ENCODE data around the gene CLMN. TPM values are rescaled to one million over a fixed set of nuclear protein-coding genes. Genes with fewer than 3 reads are reported as not detected.

CLMN gene
- total RNA-seq, 3 donors from 2014 or later (not counting 1 experiment from before 2014, with no cell fraction given), result 0.80 to 2.0 (median 1.8) TPM

DNA sequence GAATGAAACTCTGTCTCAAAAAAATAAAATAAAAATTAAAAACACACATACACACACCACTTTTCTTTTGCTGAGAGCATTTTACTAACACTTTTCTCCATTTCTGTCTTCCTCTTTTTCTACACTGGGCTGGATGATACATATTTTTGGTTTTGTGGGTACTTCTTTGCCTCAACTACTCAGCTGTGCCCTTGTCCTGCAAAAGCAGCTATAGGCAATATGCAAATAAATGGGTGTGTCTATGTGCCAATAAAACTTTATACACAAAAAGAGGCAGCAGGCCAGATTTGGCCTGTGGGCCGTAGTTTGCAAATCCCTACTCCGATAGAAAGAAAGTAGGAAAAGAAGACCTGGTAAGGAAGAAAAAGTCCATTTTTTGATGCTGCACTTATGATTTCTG is 6.5 kb downstream of the CLMN start:
- Histone ChIP-seq H3K36me3 (ENCODE audit: control insufficient read depth, insufficient read depth, low read length) (no peaks in the 10 kb centered on the region), H3K9me3 (ENCODE audit: control insufficient read depth, insufficient read depth, low read length) (no peaks in the 10 kb centered on the region), H3K27ac (ENCODE audit: low read length) (no peak overlapping the region), H3K4me3 (ENCODE audit: low read length) (no peak overlapping the region), H3K27me3 (ENCODE audit: control insufficient read depth, insufficient read depth, low read length) (no peaks in the 10 kb centered on the region), H3K4me1 (ENCODE audit: control insufficient read depth, insufficient read depth, low read length) (peaks cover 22% of the 10 kb centered on the region)
- DNase-seq (no peak), ATAC-seq (no peak)
- no peak overlapping the region for H3K4me3 Mint-ChIP-seq
- peaks cover 0 to 3% of the 10 kb centered on the region in 2 donors for H3K4me1 Mint-ChIP-seq
- H3K36me3 Mint-ChIP-seq, result no peaks in the 10 kb centered on the region
- TF ChIP-seq, protein P1, sequence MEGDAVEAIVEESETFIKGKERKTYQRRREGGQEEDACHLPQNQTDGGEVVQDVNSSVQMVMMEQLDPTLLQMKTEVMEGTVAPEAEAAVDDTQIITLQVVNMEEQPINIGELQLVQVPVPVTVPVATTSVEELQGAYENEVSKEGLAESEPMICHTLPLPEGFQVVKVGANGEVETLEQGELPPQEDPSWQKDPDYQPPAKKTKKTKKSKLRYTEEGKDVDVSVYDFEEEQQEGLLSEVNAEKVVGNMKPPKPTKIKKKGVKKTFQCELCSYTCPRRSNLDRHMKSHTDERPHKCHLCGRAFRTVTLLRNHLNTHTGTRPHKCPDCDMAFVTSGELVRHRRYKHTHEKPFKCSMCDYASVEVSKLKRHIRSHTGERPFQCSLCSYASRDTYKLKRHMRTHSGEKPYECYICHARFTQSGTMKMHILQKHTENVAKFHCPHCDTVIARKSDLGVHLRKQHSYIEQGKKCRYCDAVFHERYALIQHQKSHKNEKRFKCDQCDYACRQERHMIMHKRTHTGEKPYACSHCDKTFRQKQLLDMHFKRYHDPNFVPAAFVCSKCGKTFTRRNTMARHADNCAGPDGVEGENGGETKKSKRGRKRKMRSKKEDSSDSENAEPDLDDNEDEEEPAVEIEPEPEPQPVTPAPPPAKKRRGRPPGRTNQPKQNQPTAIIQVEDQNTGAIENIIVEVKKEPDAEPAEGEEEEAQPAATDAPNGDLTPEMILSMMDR (IDR thresholded peaks at IDR 0.05), result no peak
- WGBS (ENCODE audit: insufficient coverage), result 100% methylated on average over 2 of the region's 2 CpGs
- peaks cover 19 to 28% of the 10 kb centered on the region in 2 donors for H3K27me3 Mint-ChIP-seq (ENCODE audit: low read depth in 2 of 2)
- H3K9me3 Mint-ChIP-seq, result no peaks in the 10 kb centered on the region
- no peak overlapping the region for H3K27ac Mint-ChIP-seq
- intact Hi-C loops (cut with micrococcal nuclease), result no loop called here

DNA sequence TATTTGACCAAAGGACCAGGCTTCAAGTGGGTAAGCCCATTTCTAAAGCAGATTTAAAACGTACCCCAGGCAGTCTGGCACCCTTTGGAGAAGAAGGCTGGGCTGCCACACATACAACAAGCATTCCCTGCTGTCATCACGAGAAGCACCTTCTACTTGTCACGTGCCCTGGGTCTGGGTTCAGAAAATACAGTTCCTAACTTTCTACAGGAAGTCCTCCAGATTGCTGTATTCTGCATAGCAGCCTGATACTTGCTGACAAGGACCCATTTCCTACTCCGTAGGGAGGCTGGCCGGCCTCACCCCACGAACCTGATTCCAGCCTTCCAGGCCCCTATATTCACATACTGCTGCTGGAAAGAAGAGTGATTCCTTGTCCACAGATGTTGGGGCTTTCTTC is 7.4 kb downstream of the CLMN start:
- Mint-ChIP-seq H3K4me1 (no peaks in the 10 kb centered on the region), H3K27ac (no peak overlapping the region), H3K27me3 (ENCODE audit: low read depth in 2 of 2) (peaks cover 15 to 24% of the 10 kb centered on the region in 2 donors), H3K4me3 (no peak overlapping the region), H3K36me3 (no peaks in the 10 kb centered on the region), H3K9me3 (no peaks in the 10 kb centered on the region)
- no peaks in the 10 kb centered on the region for H3K36me3 ChIP-seq (ENCODE audit: control insufficient read depth, insufficient read depth, low read length)
- peaks cover 22% of the 10 kb centered on the region for H3K4me1 ChIP-seq (ENCODE audit: control insufficient read depth, insufficient read depth, low read length)
- no peak overlapping the region for H3K4me3 ChIP-seq (ENCODE audit: low read length)
- H3K27ac ChIP-seq (ENCODE audit: low read length), result no peak overlapping the region
- TF ChIP-seq, protein P1 (IDR thresholded peaks at IDR 0.05), result no peak
- no peak for ATAC-seq
- intact Hi-C loops (cut with micrococcal nuclease), result no loop called here
- WGBS (ENCODE audit: insufficient coverage), result 81% methylated on average over 6 of the region's 6 CpGs
- no peaks in the 10 kb centered on the region for H3K9me3 ChIP-seq (ENCODE audit: control insufficient read depth, insufficient read depth, low read length)
- no peak for DNase-seq
- no peaks in the 10 kb centered on the region for H3K27me3 ChIP-seq (ENCODE audit: control insufficient read depth, insufficient read depth, low read length)

DNA sequence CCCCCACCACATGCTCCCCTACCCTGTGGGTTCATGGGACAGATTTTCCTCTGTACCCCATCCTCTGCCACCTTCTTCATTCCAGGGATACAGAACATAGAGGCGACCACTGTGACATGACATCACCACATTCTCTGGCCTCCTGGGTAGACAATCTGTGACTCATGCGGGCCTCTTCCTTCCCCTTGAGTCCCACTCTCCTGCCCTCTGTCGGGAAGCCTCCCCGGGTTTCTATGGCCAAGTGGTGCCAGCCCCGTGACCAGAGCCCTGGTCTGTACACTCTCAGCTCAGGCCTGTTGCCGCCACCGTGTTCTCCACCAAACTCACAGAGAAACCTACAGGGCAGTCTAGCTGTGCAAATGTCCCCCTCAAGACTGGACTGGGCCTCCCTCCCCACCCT is 8.0 kb downstream of the CLMN start:
- TF ChIP-seq, protein P1 (IDR thresholded peaks at IDR 0.05), result no peak
- Mint-ChIP-seq H3K9me3 (no peaks in the 10 kb centered on the region), H3K36me3 (no peaks in the 10 kb centered on the region), H3K4me3 (no peak overlapping the region), H3K27ac (no peak overlapping the region), H3K4me1 (no peaks in the 10 kb centered on the region), H3K27me3 (ENCODE audit: low read depth in 2 of 2) (peaks cover 9 to 21% of the 10 kb centered on the region in 2 donors)
- Histone ChIP-seq H3K9me3 (ENCODE audit: control insufficient read depth, insufficient read depth, low read length) (no peaks in the 10 kb centered on the region), H3K27me3 (ENCODE audit: control insufficient read depth, insufficient read depth, low read length) (no peaks in the 10 kb centered on the region), H3K27ac (ENCODE audit: low read length) (no peak overlapping the region), H3K4me1 (ENCODE audit: control insufficient read depth, insufficient read depth, low read length) (peaks cover 22% of the 10 kb centered on the region), H3K4me3 (ENCODE audit: low read length) (no peak overlapping the region), H3K36me3 (ENCODE audit: control insufficient read depth, insufficient read depth, low read length) (no peaks in the 10 kb centered on the region)
- intact Hi-C loops (cut with micrococcal nuclease), result no loop called here
- DNase-seq, result no peak
- 75% methylated on average over 7 of the region's 7 CpGs for WGBS (ENCODE audit: insufficient coverage)
- no peak for ATAC-seq

DNA sequence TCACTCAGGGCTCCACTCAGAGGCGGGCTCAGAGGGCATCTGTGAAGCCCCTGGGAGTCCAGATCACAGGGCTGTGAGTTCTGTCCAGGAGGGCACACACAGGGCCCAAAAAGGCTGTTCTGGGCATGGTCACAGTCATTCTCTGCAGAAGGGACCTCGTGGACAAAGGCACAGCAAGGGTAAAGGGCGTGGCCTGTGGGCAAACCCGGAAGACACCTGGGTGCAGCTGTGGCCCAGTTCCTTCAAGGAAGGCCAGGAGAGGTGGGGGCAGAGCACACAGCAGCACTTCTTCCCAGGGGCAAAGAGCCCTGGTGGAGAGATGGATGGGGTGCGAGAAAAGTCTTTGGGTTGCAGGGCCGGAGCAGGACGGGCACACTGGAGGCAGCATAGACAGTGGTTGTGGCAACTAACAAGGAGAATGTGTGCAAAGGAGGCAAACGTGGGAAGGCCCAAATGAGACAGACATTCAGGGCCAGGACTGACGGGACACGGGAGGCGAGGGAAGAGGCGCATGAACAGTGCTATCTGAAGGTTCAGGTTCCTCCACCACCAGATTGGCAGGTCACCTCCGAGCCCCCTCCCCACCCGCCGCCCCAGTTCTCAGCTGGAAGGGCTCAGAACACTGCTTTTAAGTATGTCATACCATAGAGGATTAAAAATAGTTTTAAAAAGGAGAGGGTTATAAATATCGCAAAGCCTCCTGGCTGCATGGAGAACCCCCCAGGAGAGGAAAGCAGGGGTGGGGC is 8.9 kb downstream of the CLMN start:
- Mint-ChIP-seq H3K4me3 (no peak overlapping the region), H3K9me3 (no peaks in the 10 kb centered on the region), H3K27ac (no peak overlapping the region), H3K36me3 (no peaks in the 10 kb centered on the region), H3K27me3 (ENCODE audit: low read depth in 2 of 2) (peaks cover 4 to 25% of the 10 kb centered on the region in 2 donors), H3K4me1 (no peaks in the 10 kb centered on the region)
- H3K27ac ChIP-seq (ENCODE audit: low read length), result no peak overlapping the region
- ATAC-seq (no peak), DNase-seq (no peak)
- no peak overlapping the region for H3K4me3 ChIP-seq (ENCODE audit: low read length)
- TF ChIP-seq, protein P1 (IDR thresholded peaks at IDR 0.05), result no peak
- H3K9me3 ChIP-seq (ENCODE audit: control insufficient read depth, insufficient read depth, low read length), result no peaks in the 10 kb centered on the region
- H3K27me3 ChIP-seq (ENCODE audit: control insufficient read depth, insufficient read depth, low read length), result no peaks in the 10 kb centered on the region
- H3K36me3 ChIP-seq (ENCODE audit: control insufficient read depth, insufficient read depth, low read length), result no peaks in the 10 kb centered on the region
- intact Hi-C loops (cut with micrococcal nuclease), result no loop called here
- 91% methylated on average over 16 of the region's 16 CpGs for WGBS (ENCODE audit: insufficient coverage)
- H3K4me1 ChIP-seq (ENCODE audit: control insufficient read depth, insufficient read depth, low read length), result peaks cover 22% of the 10 kb centered on the region

All from natural killer cell (primary cell).